D721Med (cell line): ENCODE data around the gene SOX13.
A peak's percentile ranks its signal among the peaks of the same experiment; 100 is the strongest.

Experiments
- DNase-seq: peaks from one replicate; pipeline ENCODE4 v3.0.0; 2011; ENCODE audit warnings: low spot score; ENCODE audit not compliant: insufficient read length
- FAIRE-seq: peaks from 2 replicates; lab custom pipeline; 2011; peaks lifted over from hg19 to GRCh38; lab: Jason Lieb, UNC
- TF ChIP-seq, protein P1 (sequence below): IDR thresholded peaks from 2 replicates; pipeline ENCODE4 v1.5.1; 2012; ENCODE audit warnings: mild to moderate bottlenecking, control low read depth; ENCODE audit not compliant: insufficient read depth; ENCODE audit errors: missing control alignments

Gene SOX13

DNA sequence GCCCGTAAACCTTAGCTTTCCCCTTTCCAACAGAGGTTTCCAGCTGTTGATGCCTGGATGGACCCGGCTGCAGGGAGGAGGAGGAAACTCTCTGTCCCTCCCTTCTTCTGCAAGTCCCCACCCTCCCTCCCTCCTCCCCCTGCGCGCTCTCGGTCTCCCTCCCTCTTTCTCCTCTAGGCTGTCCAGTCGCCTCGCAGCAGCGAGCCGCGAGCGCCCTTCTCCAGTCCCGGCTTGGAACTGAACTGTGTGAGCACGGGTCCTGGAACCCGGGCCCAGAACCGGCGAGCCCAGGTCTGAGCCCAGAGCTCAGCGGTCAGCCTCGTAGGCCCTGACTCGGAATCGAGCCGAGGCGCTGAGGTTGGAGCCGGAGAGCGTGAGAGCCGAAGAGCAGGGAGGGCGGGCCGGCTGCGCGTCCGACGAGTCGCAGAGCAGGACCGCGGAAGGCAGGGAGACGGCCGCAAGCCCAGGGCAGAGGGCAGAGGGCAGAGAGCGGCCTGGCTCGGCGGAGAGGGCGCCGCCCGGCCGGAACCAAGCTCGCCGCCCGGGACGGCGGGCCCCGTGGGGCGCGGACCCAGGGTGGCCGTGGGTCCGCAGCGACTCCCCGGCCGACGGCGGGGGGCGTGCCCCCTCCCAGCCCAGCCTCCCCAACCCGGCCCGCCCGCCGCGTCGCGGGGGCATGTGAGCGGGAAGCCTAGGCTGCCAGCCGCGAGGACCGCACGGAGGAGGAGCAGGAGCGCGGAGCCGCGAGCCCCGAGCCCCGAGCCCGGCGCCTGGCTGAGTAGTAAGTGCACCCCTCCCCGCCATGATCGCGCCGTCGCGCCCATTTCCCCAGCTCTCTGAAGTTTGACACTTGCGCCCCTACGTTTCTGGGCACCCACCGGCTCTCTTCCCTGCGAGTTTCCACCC is at the start of gene SOX13:
TSS of gene SOX13 (plus strand) at position 185 of the 906 bp plus-strand sequence. CDS start 39,801 bp downstream, outside the sequence.
- no peak for FAIRE-seq
- peak; percentile 96 for DNase-seq
- TF ChIP-seq, protein P1, sequence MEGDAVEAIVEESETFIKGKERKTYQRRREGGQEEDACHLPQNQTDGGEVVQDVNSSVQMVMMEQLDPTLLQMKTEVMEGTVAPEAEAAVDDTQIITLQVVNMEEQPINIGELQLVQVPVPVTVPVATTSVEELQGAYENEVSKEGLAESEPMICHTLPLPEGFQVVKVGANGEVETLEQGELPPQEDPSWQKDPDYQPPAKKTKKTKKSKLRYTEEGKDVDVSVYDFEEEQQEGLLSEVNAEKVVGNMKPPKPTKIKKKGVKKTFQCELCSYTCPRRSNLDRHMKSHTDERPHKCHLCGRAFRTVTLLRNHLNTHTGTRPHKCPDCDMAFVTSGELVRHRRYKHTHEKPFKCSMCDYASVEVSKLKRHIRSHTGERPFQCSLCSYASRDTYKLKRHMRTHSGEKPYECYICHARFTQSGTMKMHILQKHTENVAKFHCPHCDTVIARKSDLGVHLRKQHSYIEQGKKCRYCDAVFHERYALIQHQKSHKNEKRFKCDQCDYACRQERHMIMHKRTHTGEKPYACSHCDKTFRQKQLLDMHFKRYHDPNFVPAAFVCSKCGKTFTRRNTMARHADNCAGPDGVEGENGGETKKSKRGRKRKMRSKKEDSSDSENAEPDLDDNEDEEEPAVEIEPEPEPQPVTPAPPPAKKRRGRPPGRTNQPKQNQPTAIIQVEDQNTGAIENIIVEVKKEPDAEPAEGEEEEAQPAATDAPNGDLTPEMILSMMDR = no peak

DNA sequence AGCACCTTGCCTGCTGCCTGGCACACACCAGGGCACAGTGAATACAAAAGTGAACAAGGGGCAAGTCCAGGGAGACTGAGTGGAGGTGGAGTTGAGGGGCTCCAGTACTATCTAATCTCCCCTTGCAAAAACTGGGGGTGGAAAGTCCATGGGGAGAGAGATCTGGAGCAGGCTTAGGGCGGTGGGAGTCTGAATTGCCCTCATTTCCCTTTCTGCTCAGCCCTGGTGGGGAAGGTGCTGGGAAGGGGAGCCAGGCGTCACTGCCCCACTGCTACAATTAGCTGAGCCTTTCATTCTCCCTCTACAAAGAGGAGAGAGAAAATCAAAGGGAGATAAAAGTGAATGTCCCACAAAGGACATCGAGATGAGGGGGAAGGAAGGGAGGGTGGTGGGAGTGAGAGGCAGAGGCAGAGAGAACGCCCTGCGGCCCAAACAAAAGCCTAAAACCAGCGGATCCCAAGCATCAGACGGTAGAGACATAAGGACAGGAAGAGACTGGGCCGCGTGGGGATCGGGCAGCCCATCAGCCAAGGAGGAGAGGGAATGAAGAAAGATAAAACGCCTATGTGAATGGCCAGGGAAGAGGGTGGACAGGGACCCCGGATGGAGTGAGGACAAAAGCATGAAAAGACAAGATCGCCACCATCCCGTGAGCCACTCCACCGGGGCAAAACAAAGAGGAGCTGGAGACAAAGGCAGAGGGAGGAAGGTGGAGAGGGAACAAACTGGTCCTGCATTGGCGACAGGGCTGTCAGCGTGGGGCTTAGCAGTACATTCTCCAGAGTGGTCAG is 46.8 kb upstream of the SOX13 start:
- FAIRE-seq = no peak
- TF ChIP-seq, protein P1 = no peak
- DNase-seq = no peak

DNA sequence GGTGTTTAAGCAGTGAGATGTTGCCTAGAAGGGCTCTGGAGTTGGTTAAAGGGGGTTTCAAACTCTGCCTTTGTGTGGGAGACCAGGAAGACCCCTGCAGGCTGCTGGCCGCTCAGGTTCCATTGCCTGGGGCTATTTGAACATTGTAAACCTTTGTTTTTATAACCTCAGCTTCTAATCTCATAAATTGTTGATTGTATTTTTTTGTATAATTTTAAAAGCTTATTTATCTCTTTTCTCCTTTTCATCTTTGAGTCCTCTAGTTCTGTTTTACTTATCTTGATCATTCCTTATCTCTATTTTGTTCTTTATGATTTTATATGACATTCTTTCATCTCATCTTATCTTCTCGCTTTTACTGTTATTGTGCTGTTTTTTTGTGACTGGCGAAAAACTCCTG is 45.5 kb upstream of the SOX13 start:
- DNase-seq (no peak), FAIRE-seq (no peak)

DNA sequence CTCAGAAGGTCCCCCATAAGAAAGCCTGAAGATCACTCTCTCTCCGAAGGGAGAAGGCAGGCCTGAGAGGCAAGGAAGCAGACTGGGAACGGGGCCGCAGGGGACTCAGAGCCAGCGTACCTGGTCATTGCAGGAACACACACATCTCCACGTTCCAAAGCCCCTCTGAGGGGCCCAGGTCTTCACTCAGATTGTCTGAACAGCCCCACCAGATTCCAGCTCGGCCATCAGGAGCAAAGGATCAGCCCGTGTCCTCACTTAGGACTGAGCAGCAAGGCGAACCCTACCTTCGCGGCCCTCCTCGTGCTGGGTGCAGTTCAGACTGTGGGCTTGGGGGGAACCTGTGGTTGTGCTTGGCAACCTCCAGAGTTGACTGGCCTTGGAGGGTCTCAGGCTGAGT is 43.9 kb upstream of the SOX13 start:
- no peak for DNase-seq
- FAIRE-seq = no peak
- TF ChIP-seq, protein P1 = no peak

More for the DNA sequence above, 45.5 kb upstream of the SOX13 start:
- TF ChIP-seq, protein P1 = no peak

DNA sequence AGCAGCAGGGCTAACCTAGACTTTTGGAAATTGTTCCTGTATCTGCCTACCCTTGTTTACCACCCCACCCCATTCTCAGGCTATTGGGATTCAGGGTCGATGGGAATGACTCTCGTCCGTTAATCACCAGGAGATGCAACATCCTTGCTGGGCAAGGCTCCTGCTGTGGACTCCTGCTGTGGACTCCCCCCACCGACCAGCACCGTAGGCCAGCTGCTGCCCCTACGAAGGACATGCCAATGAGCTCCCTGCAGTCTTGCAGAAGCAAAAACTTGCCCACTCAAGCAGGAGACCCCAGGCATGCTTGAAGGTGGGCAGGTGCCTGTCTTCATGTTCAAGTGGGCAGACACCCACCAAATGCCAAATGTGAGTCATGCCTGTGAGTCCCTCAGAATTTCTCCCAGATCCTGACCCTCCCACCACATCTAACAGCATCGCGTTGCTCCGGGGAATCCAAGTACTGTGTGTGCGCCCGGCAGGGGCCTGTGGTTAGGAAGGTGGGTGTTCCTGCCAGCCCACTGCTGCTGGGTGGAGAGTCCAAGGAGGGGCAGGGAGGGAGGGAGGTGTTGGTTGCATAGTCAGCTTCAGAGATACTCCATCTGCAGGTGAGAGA is 41.7 kb upstream of the SOX13 start:
- no peak for FAIRE-seq
- no peak for DNase-seq
- TF ChIP-seq, protein P1 = no peak

DNA sequence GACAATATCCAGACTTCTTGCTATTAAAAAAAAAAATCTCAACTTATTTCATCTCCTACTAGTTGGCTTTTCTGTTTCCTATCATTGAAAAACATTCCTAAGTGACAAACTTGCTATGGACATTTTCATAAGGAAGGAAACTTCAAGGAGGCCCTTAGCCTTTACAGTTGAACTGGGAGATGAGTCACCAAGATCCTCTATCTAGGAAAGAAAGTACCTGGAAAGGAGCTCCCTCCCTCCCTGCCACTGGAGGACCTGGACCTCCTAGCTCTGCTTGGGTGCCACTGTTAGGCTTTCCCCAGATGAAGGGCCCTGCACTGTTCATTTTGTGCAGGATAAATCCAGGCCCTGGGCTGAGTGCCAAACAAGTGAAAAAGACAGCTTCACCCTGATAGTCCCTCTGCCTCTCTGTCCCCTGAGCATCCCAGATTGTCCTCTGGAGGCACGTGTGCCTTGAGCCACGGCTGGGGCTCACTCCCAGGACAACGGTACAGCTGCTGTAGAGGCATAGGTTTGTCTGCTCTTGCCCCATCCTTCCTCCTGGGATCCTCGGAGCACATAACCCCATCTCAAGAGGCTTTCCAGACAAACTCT is 40.2 kb upstream of the SOX13 start:
- no peak for FAIRE-seq
- DNase-seq = no peak

More for the DNA sequence above, 40.2 kb upstream of the SOX13 start:
- TF ChIP-seq, protein P1 = no peak
